Neural progenitor cell (in vitro differentiated cells): ENCODE measurements around the gene UNC93A.

Source experiments
- EZH2 ChIP-seq: fragments of 200-600 bp; sonication (generic); IDR thresholded peaks from 2 replicates; pipeline ENCODE4 v1.6.1; 2017; ENCODE audit warnings: antibody characterized with exemption, mild to moderate bottlenecking, moderate library complexity
- TF ChIP-seq, protein P1 (sequence below): fragments of 200-600 bp; sonication (generic); IDR thresholded peaks from 2 replicates; pipeline ENCODE4 v1.5.1; 2017; ENCODE audit warnings: antibody characterized with exemption, mild to moderate bottlenecking

- TF ChIP-seq, protein P1, sequence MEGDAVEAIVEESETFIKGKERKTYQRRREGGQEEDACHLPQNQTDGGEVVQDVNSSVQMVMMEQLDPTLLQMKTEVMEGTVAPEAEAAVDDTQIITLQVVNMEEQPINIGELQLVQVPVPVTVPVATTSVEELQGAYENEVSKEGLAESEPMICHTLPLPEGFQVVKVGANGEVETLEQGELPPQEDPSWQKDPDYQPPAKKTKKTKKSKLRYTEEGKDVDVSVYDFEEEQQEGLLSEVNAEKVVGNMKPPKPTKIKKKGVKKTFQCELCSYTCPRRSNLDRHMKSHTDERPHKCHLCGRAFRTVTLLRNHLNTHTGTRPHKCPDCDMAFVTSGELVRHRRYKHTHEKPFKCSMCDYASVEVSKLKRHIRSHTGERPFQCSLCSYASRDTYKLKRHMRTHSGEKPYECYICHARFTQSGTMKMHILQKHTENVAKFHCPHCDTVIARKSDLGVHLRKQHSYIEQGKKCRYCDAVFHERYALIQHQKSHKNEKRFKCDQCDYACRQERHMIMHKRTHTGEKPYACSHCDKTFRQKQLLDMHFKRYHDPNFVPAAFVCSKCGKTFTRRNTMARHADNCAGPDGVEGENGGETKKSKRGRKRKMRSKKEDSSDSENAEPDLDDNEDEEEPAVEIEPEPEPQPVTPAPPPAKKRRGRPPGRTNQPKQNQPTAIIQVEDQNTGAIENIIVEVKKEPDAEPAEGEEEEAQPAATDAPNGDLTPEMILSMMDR: no peak
- no peak for TF ChIP-seq EZH2
Measured at GRCh38 chr6:167290786-167291622, at the start of gene UNC93A.
